Mesenchymal stem cell (in vitro differentiated cells and primary cell): Measurements from ENCODE around the gene PLXNA2.

Source experiments
- DNase-seq: peaks from one replicate; pipeline ENCODE4 v3.0.0-alpha.2; 2013
- H2AFZ ChIP-seq: one replicate; pipeline ENCODE4 v1.6.1; 2013; ENCODE audit warnings: low read depth, mild to moderate bottlenecking, control low read depth, inconsistent platforms, low read length, moderate library complexity
- H2AK5ac ChIP-seq: 2 replicates; pipeline ENCODE4 v1.6.1; 2013; ENCODE audit warnings: low read length, moderate library complexity, mild to moderate bottlenecking, inconsistent platforms; ENCODE audit not compliant: severe bottlenecking
- H2BK120ac ChIP-seq: one replicate; pipeline ENCODE4 v1.6.1; 2013; ENCODE audit warnings: low read depth, mild to moderate bottlenecking, inconsistent platforms, low read length, moderate library complexity
- H2BK12ac ChIP-seq, 2 experiments: one replicate each; pipeline ENCODE4 v1.6.1; 2013; ENCODE audit warnings: inconsistent platforms in 2 of 2, low read length in 2 of 2, mild to moderate bottlenecking in 2 of 2, moderate library complexity in 2 of 2, control low read depth in 1 of 2
- H2BK15ac ChIP-seq: one replicate; pipeline ENCODE4 v1.6.1; 2013; ENCODE audit warnings: mild to moderate bottlenecking, low read depth, inconsistent platforms; ENCODE audit not compliant: poor library complexity, severe bottlenecking
- H2BK5ac ChIP-seq: 2 replicates; pipeline ENCODE4 v1.6.1; 2013; ENCODE audit warnings: low read depth, mild to moderate bottlenecking, low read length, control low read depth, inconsistent platforms; ENCODE audit not compliant: poor library complexity, severe bottlenecking
- H3K14ac ChIP-seq, 2 experiments: one replicate each; pipeline ENCODE4 v1.6.1; 2013; ENCODE audit warnings: inconsistent platforms in 2 of 2, low read length in 2 of 2, control low read depth in 1 of 2, mild to moderate bottlenecking in 1 of 2, moderate library complexity in 1 of 2
- H3K18ac ChIP-seq, 2 experiments: one replicate each; pipeline ENCODE4 v1.6.1; 2013; ENCODE audit warnings: inconsistent platforms in 2 of 2, low read length in 2 of 2, control low read depth in 1 of 2, low read depth in 1 of 2, mild to moderate bottlenecking in 1 of 2
- H3K23ac ChIP-seq, 2 experiments: one replicate each; pipeline ENCODE4 v1.6.1; 2013; ENCODE audit warnings: inconsistent platforms in 2 of 2, low read length in 2 of 2, mild to moderate bottlenecking in 2 of 2, moderate library complexity in 2 of 2, control low read depth in 1 of 2
- H3K27ac ChIP-seq: 2 replicates; pipeline ENCODE4 v1.5.1; 2013; ENCODE audit warnings: mild to moderate bottlenecking, moderate library complexity, low read length, control low read depth, inconsistent platforms; ENCODE audit not compliant: poor library complexity, severe bottlenecking
- H3K27me3 ChIP-seq, 2 experiments: 2 replicates each; pipeline versions ENCODE4 v1.6.1 to v1.7.0; 2013; ENCODE audit warnings: low read length in 2 of 2, mild to moderate bottlenecking in 2 of 2, moderate library complexity in 2 of 2, control low read depth in 1 of 2, inconsistent platforms in 1 of 2; ENCODE audit not compliant: control insufficient read depth in 1 of 2, insufficient read depth in 1 of 2
- H3K36me3 ChIP-seq, 2 experiments: 2 replicates each; pipeline versions ENCODE4 v1.6.1 to v1.7.0; 2013; ENCODE audit warnings: low read length in 2 of 2, control low read depth in 1 of 2, inconsistent platforms in 1 of 2, low read depth in 1 of 2, mild to moderate bottlenecking in 1 of 2; ENCODE audit not compliant: insufficient read depth in 2 of 2, control insufficient read depth in 1 of 2
- H3K4ac ChIP-seq, 2 experiments: one replicate each; pipeline ENCODE4 v1.6.1; 2013; ENCODE audit warnings: inconsistent platforms in 2 of 2, low read length in 2 of 2, mild to moderate bottlenecking in 2 of 2, moderate library complexity in 2 of 2, control low read depth in 1 of 2, low read depth in 1 of 2
- H3K4me1 ChIP-seq: 2 replicates; pipeline ENCODE4 v1.6.1; 2013; ENCODE audit warnings: low read depth, low read length, control low read depth; ENCODE audit not compliant: control insufficient read depth, insufficient read depth
- H3K4me2 ChIP-seq: 2 replicates; pipeline ENCODE4 v1.6.1; 2013; ENCODE audit warnings: low read length, mild to moderate bottlenecking, inconsistent platforms; ENCODE audit not compliant: poor library complexity, severe bottlenecking
- H3K4me3 ChIP-seq, 2 experiments: 2 replicates each; pipeline versions ENCODE4 v1.5.1 to v1.7.0; 2013; ENCODE audit warnings: low read length in 2 of 2, mild to moderate bottlenecking in 2 of 2, control low read depth in 1 of 2, low read depth in 1 of 2; ENCODE audit not compliant: insufficient read depth in 1 of 2
- H3K79me1 ChIP-seq: replicated peaks from 2 replicates; pipeline ENCODE4 v1.6.1; 2013; ENCODE audit warnings: mild to moderate bottlenecking, control low read depth, low read length, inconsistent platforms; ENCODE audit not compliant: poor library complexity, severe bottlenecking
- H3K9ac ChIP-seq: 2 replicates; pipeline ENCODE4 v1.7.0; 2013; ENCODE audit warnings: mild to moderate bottlenecking, low read length, moderate library complexity
- H3K9me3 ChIP-seq: 2 replicates; pipeline ENCODE4 v1.7.0; 2013; ENCODE audit warnings: mild to moderate bottlenecking, low read length; ENCODE audit not compliant: control insufficient read depth
- H4K8ac ChIP-seq: one replicate; pipeline ENCODE4 v1.6.1; 2013; ENCODE audit warnings: inconsistent platforms, mild to moderate bottlenecking, low read length, moderate library complexity
- H4K91ac ChIP-seq: one replicate; pipeline ENCODE4 v1.6.1; 2013; ENCODE audit warnings: mild to moderate bottlenecking, low read length, inconsistent platforms
- WGBS: methylation state at CpG from one replicate; pipeline ENCODE4 v1.1.7; 2013; ENCODE audit warnings: mixed read lengths; 5-methylcytosine and 5-hydroxymethylcytosine counted together

PLXNA2 gene

GRCh38 chr1:208198236-208198635 lies 45.9 kb downstream of the PLXNA2 start:
- no peak overlapping the region for H2AFZ ChIP-seq
- H4K8ac ChIP-seq = no peak overlapping the region
- H3K79me1 ChIP-seq = no peaks in the 10 kb centered on the region
- H3K4ac ChIP-seq = no peak overlapping the region
- H2BK120ac ChIP-seq = no peak overlapping the region
- no peak overlapping the region for H3K4me3 ChIP-seq
- H3K9ac ChIP-seq = no peak overlapping the region
- H3K4me2 ChIP-seq = no peak overlapping the region
- H2BK15ac ChIP-seq = no peak overlapping the region
- no peak for DNase-seq
- H2AK5ac ChIP-seq = no peak overlapping the region
- H3K36me3 ChIP-seq = no peaks in the 10 kb centered on the region
- H2BK12ac ChIP-seq = peak overlapping the region in 1 of 2 experiments; percentile 2
- H3K23ac ChIP-seq = no peak overlapping the region
- no peak overlapping the region for H2BK5ac ChIP-seq
- no peak overlapping the region for H3K14ac ChIP-seq
- WGBS = over 99% methylated on average over 7 of the region's 8 CpGs
- H3K9me3 ChIP-seq = no peaks in the 10 kb centered on the region
- peaks cover 10% of the 10 kb centered on the region for H3K4me1 ChIP-seq
- H3K18ac ChIP-seq = peak overlapping the region in 1 of 2 experiments; percentile 3
- H3K27me3 ChIP-seq = no peaks in the 10 kb centered on the region
- H4K91ac ChIP-seq = no peak overlapping the region
- H3K27ac ChIP-seq = no peak overlapping the region

GRCh38 chr1:208194944-208195343 lies 49.2 kb downstream of the PLXNA2 start:
- Histone ChIP-seq H3K9me3 (no peaks in the 10 kb centered on the region), H2AFZ (no peak overlapping the region), H3K4me1 (no peaks in the 10 kb centered on the region), H3K27ac (no peak overlapping the region), H3K4me2 (no peak overlapping the region), H2BK5ac (no peak overlapping the region), H3K79me1 (no peaks in the 10 kb centered on the region), H4K8ac (no peak overlapping the region), H2BK12ac (no peak overlapping the region), H3K4ac (no peak overlapping the region), H3K36me3 (peaks cover 0 to 4% of the 10 kb centered on the region in 2 experiments), H3K18ac (no peak overlapping the region), H2BK120ac (no peak overlapping the region), H2BK15ac (no peak overlapping the region), H2AK5ac (no peak overlapping the region), H3K27me3 (no peaks in the 10 kb centered on the region), H3K4me3 (no peak overlapping the region), H3K9ac (no peak overlapping the region), H3K23ac (no peak overlapping the region), H3K14ac (no peak overlapping the region), H4K91ac (no peak overlapping the region)
- DNase-seq = no peak
- WGBS = 93% methylated on average over 3 of the region's 3 CpGs

DNA sequence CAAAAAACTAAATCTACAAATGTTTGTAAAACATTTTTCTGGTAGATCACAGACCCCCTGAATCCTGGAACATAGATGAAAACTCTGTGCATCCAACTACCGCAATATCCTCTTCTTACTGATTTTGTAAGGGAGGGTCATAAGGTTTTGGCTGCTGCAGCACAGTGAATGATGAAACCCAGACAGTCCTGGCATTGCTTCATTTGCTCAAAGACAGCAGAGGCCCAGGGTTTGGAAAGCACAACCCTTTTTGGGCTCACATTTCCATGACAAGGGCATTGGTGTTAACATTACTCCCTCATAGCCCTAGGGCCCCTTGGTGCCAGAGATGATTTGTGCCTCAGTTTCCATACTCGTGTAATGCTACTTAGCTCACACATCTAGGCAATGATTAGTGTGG lies 51.2 kb downstream of the PLXNA2 start:
- Histone ChIP-seq H4K8ac (no peak overlapping the region), H3K4me3 (no peak overlapping the region), H3K4ac (no peak overlapping the region), H2AFZ (no peak overlapping the region), H2BK15ac (no peak overlapping the region), H3K9me3 (no peaks in the 10 kb centered on the region), H3K4me2 (no peak overlapping the region), H3K18ac (peak overlapping the region in 1 of 2 experiments; percentile 45), H2BK120ac (no peak overlapping the region), H3K27me3 (no peaks in the 10 kb centered on the region), H4K91ac (no peak overlapping the region), H2BK12ac (no peak overlapping the region), H3K4me1 (no peaks in the 10 kb centered on the region), H3K23ac (no peak overlapping the region), H2BK5ac (no peak overlapping the region), H3K36me3 (peaks cover 0 to 4% of the 10 kb centered on the region in 2 experiments), H3K14ac (no peak overlapping the region), H3K9ac (no peak overlapping the region), H3K79me1 (no peaks in the 10 kb centered on the region), H3K27ac (no peak overlapping the region), H2AK5ac (no peak overlapping the region)
- WGBS = 73% methylated on average over 2 of the region's 2 CpGs
- peak; percentile 73 for DNase-seq

GRCh38 chr1:208190784-208191183 lies 53.4 kb downstream of the PLXNA2 start:
- no peak for DNase-seq
- Histone ChIP-seq H3K4me1 (peaks cover under 1% of the 10 kb centered on the region), H2AFZ (no peak overlapping the region), H3K4me2 (no peak overlapping the region), H3K4me3 (no peak overlapping the region), H3K36me3 (peaks cover 0 to 4% of the 10 kb centered on the region in 2 experiments), H2AK5ac (no peak overlapping the region), H3K23ac (no peak overlapping the region), H4K91ac (no peak overlapping the region), H3K79me1 (no peaks in the 10 kb centered on the region), H2BK5ac (no peak overlapping the region), H2BK12ac (no peak overlapping the region), H3K9ac (no peak overlapping the region), H2BK120ac (no peak overlapping the region), H3K9me3 (no peaks in the 10 kb centered on the region), H3K4ac (no peak overlapping the region), H2BK15ac (no peak overlapping the region), H3K14ac (no peak overlapping the region), H3K27ac (no peak overlapping the region), H3K27me3 (no peaks in the 10 kb centered on the region), H3K18ac (no peak overlapping the region), H4K8ac (no peak overlapping the region)
- WGBS = 88% methylated on average over 4 of the region's 4 CpGs
